Measurements from ENCODE around the gene EOGT. TPM values are rescaled to one million over a fixed set of nuclear protein-coding genes. Genes with fewer than 3 reads are reported as not detected.

EOGT gene
- polyA plus RNA-seq, 4 donors, result 11.8 to 14.6 (median 12.8) TPM

- DNase-seq (ENCODE audit: low read depth in 4 of 4, low spot score in 3 of 4), result no peak
Measured at GRCh38 chr3:68963891-68964290, 49.6 kb downstream of the EOGT start.

DNA sequence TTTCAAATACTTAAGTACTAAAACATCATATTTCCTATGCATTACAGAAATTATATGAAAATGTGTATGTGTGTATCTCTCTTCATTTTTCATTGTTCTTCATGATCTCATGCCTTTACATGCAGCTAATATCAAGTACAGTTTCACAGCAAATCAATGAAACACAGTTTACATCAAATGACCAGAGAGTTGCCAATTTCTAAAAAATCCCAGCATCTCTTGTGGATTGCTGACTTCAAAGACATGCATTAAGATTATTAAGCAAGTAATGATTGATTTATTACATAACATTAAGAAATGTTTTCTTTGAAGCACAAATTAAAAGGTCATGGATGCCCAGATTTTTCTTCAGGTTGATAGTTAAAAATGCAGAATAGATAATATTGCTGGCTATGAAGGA, 50.1 kb downstream of the EOGT start:
- DNase-seq (ENCODE audit: low read depth in 4 of 4, low spot score in 3 of 4), result no peak

DNA sequence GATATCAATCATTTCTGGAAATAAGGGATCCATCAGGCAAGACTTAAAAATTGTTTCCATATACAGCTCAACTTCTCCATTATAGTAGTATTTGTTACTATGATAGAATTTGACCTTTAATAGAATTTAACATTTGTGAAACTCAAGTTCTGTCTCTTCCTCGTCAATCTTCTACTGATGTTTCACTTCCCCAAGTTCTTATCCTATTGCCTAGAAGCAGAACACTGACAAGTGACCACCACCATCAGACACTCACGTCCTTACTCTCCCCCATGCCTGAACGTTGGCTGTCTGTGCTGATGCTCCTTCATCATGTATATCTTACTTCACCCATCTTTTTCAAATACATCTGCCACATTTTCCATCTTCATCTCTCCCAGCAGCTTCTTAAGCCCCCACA, 54.6 kb downstream of the EOGT start:
- no peak for DNase-seq (ENCODE audit: low read depth in 4 of 4, low spot score in 3 of 4)

DNA sequence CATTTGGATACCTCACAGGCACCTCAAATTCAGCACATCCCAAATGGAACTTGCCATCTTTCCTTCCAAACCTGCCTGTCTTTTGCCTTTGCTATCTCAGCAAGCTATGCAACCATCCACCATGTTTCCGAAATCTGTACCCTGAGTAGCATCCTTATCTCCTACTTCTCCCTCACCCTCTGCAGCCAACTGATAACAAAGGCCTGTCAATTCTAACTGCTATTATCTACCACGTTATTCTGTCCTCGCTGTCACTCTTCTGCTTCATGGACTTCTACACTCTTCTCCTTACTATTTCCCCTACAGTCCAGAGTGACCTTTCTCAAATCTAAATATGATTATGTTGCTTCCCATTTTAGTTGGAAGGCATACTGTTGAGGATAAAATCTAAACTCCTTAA, 55.6 kb downstream of the EOGT start:
- DNase-seq (ENCODE audit: low read depth in 4 of 4, low spot score in 3 of 4), result no peak

GRCh38 chr3:68953816-68954444, 59.6 kb downstream of the EOGT start:
- no peak for DNase-seq (ENCODE audit: low read depth in 4 of 4, low spot score in 3 of 4)

- DNase-seq (ENCODE audit: low read depth in 4 of 4, low spot score in 3 of 4), result no peak
Measured at GRCh38 chr3:68945225-68945624, 68.3 kb downstream of the EOGT start.

GRCh38 chr3:68943753-68944500, 69.6 kb downstream of the EOGT start:
- no peak for DNase-seq (ENCODE audit: low read depth in 4 of 4, low spot score in 3 of 4)

- no peak for DNase-seq (ENCODE audit: low read depth in 4 of 4, low spot score in 3 of 4)
Measured at GRCh38 chr3:68941055-68941454, 72.4 kb downstream of the EOGT start.

- DNase-seq (ENCODE audit: low read depth in 4 of 4, low spot score in 3 of 4), result no peak
Measured at GRCh38 chr3:68936856-68937255, 76.6 kb downstream of the EOGT start.

- no peak for DNase-seq (ENCODE audit: low read depth in 4 of 4, low spot score in 3 of 4)
Measured at GRCh38 chr3:68935778-68936177, 77.7 kb downstream of the EOGT start.

DNA sequence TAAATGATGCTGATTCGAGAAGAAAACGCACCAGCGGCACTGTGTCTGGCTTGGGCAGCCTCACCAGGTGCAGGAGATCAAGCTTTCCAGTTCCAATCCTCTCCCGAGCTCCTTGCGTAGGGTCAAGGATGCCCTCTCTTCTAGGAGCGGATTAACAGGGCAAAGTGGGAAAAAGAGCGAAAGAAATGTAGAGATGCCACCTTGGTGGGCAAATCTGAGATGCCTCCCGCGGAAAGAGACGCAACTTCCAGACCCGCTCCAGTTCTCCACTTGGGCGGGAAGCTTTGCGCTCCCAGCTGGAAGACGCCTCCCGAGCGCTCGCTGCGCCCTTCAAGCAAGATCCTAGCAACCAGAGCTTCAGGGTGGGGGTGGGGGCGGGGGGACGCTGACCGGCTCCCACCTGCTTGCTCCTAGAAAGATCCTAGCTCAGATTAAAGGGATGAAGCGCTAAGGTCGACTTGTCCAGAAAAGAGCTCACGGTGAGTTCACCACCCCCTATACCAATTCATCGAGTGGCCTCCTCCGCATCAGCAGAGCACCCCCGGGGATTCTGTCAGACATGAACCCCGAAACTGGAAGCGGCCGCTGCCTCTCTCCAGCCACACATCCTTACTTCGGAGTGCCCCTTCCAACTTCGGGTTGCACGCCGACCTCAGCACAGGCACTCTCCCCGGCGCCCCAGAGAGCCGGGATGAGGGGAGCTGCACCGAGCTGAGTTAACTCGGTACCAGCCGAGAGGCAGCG, 81.9 kb downstream of the EOGT start:
- DNase-seq (ENCODE audit: low read depth in 4 of 4, low spot score in 3 of 4), result no peak

Other genes with a start within 250 kb of the EOGT start
- 1 to 10 TPM in 3 of 4 donors, under 1 TPM in 1; 0.69 to 2.1 (median 1.3) TPM for gene TAFA4, start 81.1 kb downstream of the EOGT start, polyA plus RNA-seq (ENCODE audit: insufficient read length in 4 of 4)
- 10 to 100 TPM; 36.2 to 45.0 (median 42.1) TPM for gene TMF1, start 38.6 kb upstream of the EOGT start, polyA plus RNA-seq (ENCODE audit: insufficient read length in 4 of 4)
- 10 to 100 TPM; 67.2 to 82.5 (median 79.6) TPM for gene UBA3, start 66.7 kb upstream of the EOGT start, polyA plus RNA-seq (ENCODE audit: insufficient read length in 4 of 4)
- 100 to 1,000 TPM in 3 of 4 donors, 10 to 100 TPM in 1; 81.6 to 141 (median 116) TPM for gene ARL6IP5, start 71.3 kb upstream of the EOGT start, polyA plus RNA-seq (ENCODE audit: insufficient read length in 4 of 4)
- under 1 TPM in 3 of 4 donors, not detected in 1; 0.04 to 0.11 (median 0.06) TPM for gene LMOD3, start 108.9 kb upstream of the EOGT start, polyA plus RNA-seq (ENCODE audit: insufficient read length in 4 of 4)

All from right renal pelvis (tissue), 4 donors.